Skeletal muscle cell (primary cell): ENCODE measurements around the gene TEAD1.

Experiments
- DNase-seq: peaks from one replicate; pipeline ENCODE4 v3.0.0-alpha.2; 2010; ENCODE audit warnings: low read depth
- H3K4me3 ChIP-seq: 2 replicates; pipeline ENCODE4 v1.5.1; 2011; ENCODE audit warnings: low read depth, mild to moderate bottlenecking, control low read depth, low read length, moderate library complexity

TEAD1 gene

GRCh38 chr11:12701811-12702592 lies 27.8 kb downstream of the TEAD1 start:
- no peak for DNase-seq
- no peak overlapping the region for H3K4me3 ChIP-seq

- DNase-seq: no peak
- H3K4me3 ChIP-seq: no peak overlapping the region
Observed at GRCh38 chr11:12702999-12703453, 28.8 kb downstream of the TEAD1 start.

GRCh38 chr11:12704049-12704448 lies 29.8 kb downstream of the TEAD1 start:
- no peak for DNase-seq
- no peak overlapping the region for H3K4me3 ChIP-seq

GRCh38 chr11:12705874-12706273 lies 31.7 kb downstream of the TEAD1 start:
- no peak overlapping the region for H3K4me3 ChIP-seq
- DNase-seq: no peak

- DNase-seq: no peak
- H3K4me3 ChIP-seq: no peak overlapping the region
Observed at GRCh38 chr11:12706545-12707499, 32.6 kb downstream of the TEAD1 start.

- DNase-seq: no peak
- H3K4me3 ChIP-seq: no peak overlapping the region
Observed at GRCh38 chr11:12707500-12707880, 33.3 kb downstream of the TEAD1 start.

GRCh38 chr11:12711496-12711895 lies 37.3 kb downstream of the TEAD1 start:
- no peak for DNase-seq
- no peak overlapping the region for H3K4me3 ChIP-seq

GRCh38 chr11:12712132-12712531 lies 37.9 kb downstream of the TEAD1 start:
- no peak for DNase-seq
- no peak overlapping the region for H3K4me3 ChIP-seq

GRCh38 chr11:12715131-12715530 lies 40.9 kb downstream of the TEAD1 start:
- no peak overlapping the region for H3K4me3 ChIP-seq
- no peak for DNase-seq

- no peak overlapping the region for H3K4me3 ChIP-seq
- DNase-seq: no peak
Observed at GRCh38 chr11:12715941-12716340, 41.7 kb downstream of the TEAD1 start.

- DNase-seq: no peak
- no peak overlapping the region for H3K4me3 ChIP-seq
Observed at GRCh38 chr11:12716816-12717215, 42.6 kb downstream of the TEAD1 start.

GRCh38 chr11:12717851-12718291 lies 43.6 kb downstream of the TEAD1 start:
- no peak overlapping the region for H3K4me3 ChIP-seq
- DNase-seq: no peak

- DNase-seq: no peak
- no peak overlapping the region for H3K4me3 ChIP-seq
Observed at GRCh38 chr11:12719221-12719620, 45.0 kb downstream of the TEAD1 start.

GRCh38 chr11:12721816-12722604 lies 47.8 kb downstream of the TEAD1 start:
- no peak overlapping the region for H3K4me3 ChIP-seq

GRCh38 chr11:12723421-12724300 lies 49.4 kb downstream of the TEAD1 start:
- DNase-seq: no peak
- H3K4me3 ChIP-seq: no peak overlapping the region

More at GRCh38 chr11:12721816-12722604, 47.8 kb downstream of the TEAD1 start:
- DNase-seq: no peak

- DNase-seq: peak; percentile 88
- no peak overlapping the region for H3K4me3 ChIP-seq
Observed at GRCh38 chr11:12724301-12725054, 50.3 kb downstream of the TEAD1 start.

- no peak overlapping the region for H3K4me3 ChIP-seq
- no peak for DNase-seq
Observed at GRCh38 chr11:12725055-12725862, 51.0 kb downstream of the TEAD1 start.
